Retinal pigment epithelial cell (primary cell): Measurements from ENCODE around the gene COL26A1.
A peak's percentile ranks its signal among the peaks of the same experiment; 100 is the strongest.
"Not testable (repeated sequence)": the region's sequence is repeated elsewhere in the genome, so short reads cannot be mapped to it uniquely, and the experiment has no call there.

ENCODE experiments used
- DNase-seq: peaks from one replicate; pipeline ENCODE4 v3.0.0-alpha.2; 2010; ENCODE audit warnings: low read depth
- H3K4me3 ChIP-seq: 2 replicates; pipeline ENCODE4 v1.5.1; 2011; ENCODE audit warnings: mild to moderate bottlenecking, low read length, control low read depth, moderate library complexity
- TF ChIP-seq, protein P1 (sequence below): conservative IDR thresholded peaks from 2 replicates; pipeline ENCODE4 v1.5.1; 2011; ENCODE audit warnings: low read depth, low read length, control low read depth, inconsistent platforms

COL26A1 gene

DNA sequence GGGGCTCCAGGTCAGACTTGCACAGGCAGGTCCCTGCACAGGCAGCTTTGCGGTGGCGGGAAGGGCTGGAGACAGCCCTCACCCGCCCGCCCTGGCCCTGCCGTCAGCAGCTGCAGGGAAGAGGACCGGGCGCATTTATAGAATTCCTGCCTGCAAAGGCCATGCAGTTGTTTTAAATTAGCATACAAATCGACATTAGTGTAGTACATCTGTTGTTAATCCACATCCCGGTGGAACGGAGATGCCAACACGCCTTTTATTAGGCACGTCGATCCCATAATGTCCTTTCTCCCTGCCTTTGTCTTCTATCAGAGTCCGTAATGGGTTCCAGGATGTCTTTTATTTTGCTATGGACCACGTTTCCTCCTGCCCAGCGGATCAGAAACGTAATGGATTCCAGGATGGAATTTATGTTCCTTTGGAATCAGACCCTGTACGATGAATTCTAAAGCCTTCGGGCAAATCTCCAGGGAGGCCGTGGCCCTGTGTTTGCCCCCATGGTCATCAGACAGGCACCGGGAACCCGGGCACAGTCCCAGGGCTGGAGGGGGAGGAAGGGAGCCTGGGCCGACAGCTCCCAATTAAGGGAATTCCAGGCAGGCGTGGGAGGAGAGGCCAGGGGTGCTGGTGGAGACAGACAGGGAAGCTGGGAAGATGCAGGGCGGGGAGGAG lies 123.9 kb downstream of the COL26A1 start:
- DNase-seq, result peak; percentile 2
- no peak overlapping the region for H3K4me3 ChIP-seq
- TF ChIP-seq, protein P1, sequence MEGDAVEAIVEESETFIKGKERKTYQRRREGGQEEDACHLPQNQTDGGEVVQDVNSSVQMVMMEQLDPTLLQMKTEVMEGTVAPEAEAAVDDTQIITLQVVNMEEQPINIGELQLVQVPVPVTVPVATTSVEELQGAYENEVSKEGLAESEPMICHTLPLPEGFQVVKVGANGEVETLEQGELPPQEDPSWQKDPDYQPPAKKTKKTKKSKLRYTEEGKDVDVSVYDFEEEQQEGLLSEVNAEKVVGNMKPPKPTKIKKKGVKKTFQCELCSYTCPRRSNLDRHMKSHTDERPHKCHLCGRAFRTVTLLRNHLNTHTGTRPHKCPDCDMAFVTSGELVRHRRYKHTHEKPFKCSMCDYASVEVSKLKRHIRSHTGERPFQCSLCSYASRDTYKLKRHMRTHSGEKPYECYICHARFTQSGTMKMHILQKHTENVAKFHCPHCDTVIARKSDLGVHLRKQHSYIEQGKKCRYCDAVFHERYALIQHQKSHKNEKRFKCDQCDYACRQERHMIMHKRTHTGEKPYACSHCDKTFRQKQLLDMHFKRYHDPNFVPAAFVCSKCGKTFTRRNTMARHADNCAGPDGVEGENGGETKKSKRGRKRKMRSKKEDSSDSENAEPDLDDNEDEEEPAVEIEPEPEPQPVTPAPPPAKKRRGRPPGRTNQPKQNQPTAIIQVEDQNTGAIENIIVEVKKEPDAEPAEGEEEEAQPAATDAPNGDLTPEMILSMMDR, result no peak

DNA sequence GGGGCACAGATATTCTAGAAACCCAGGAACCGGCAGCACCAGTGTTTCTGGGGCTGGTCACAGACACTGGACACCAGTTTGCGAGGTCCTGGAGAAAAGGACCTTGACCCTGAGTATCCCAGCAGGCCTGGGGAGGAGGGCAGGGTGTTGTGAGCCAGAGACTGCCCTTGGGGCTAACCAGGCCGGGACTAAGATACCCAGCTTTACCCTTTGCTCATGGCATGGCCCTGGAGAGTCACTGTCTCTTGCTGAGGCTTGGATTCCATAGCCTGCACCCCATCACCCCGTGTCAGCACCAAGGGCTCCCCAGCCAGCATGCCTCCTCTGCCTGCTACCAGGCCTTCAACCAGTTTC lies 124.4 kb downstream of the COL26A1 start:
- no peak for DNase-seq
- TF ChIP-seq, protein P1, result no peak
- H3K4me3 ChIP-seq, result no peak overlapping the region

DNA sequence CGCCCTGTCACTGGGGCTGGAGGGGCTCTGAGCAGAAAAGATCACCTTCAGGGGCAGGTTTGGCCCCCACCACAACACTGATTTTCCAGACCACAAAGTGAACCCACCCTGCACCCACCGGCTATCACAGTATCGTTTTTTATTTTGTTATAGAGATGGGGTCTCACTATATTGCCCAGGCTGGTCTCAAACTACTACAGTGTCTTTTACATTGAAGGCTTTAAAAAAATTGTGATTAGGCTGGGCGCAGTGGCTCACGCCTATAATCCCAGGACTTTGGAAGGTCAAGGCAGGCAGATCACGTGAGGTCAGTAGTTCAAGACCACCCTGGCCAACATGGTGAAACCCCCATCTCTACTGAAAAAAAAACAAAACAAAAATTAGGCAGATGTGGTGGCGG lies 125.1 kb downstream of the COL26A1 start:
- H3K4me3 ChIP-seq, result no peak overlapping the region
- no peak for DNase-seq

DNA sequence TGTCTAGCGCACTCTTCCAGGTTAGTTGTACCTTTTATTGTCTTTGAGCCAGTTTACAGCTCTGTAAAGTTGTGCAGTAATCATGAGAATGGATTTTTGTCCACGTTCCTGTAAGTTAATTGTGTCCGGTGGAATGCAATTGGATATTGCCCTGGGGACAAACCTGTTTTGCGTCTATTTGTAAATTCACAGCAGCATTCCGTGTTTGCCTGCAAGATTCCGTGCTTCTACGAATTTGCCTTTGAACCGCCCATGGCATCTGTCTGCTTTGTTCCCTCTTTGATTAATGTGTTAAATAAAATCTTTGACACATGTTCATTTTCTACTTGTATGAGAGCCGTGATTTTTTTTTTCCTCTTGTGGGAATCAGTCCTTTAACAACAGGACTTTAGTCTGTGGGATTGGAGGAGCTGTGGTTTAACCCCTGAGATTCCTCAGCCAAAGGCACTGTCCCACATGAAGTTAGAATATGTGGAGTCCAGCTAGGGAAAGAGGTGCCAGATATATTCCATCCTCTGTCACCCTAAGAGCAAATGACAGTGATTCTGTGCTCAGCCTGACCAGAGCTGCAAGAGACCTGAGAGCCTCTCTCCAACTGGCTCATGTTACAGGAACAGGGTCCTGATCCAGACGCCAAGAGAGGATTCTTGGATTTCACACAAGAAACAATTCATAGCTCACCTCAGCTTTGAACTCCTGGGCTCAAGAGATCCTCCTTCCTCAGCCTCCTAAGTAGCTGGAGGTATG lies 126.3 kb downstream of the COL26A1 start:
- TF ChIP-seq, protein P1, result no peak
- no peak overlapping the region for H3K4me3 ChIP-seq
- no peak for DNase-seq

More for the DNA sequence above, 125.1 kb downstream of the COL26A1 start:
- TF ChIP-seq, protein P1, result no peak

DNA sequence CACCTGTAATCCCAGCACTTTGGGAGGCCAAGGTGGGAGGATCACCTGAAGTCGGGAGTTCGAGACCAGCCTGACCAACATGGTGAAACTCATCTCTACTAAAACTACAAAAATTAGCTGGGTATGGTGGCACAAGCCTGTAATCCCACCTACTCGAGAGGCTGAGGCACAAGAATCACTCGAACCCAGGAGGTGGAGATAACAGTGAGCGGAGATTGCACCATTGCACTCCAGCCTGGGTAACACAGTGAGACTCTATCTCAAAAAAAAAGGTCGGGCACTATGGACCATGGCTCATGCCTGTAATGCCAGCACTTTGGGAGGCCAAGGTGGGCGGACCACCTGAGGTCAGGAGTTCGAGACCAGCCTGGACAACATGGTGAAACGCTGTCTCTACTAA lies 127.8 kb downstream of the COL26A1 start:
- H3K4me3 ChIP-seq, DNase-seq: not testable (repeated sequence)

DNA sequence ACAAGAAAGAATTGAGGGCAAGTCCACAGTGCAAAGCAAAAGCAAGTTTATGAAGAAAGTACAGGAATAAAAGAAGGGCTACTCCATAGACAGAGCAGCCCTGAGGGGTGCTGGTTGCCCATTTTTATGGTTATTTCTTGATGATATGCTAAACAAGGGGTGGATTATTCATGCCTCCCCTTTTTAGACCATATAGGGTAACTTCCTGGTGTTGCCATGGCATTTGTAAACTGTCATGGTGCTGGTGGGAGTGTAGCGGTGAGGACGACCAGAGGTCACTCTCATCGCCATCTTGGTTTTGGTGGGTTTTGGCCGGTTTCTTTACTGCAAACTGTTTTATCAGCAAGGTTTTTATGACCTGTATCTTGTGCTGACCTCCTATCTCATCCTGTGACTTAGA lies 128.8 kb downstream of the COL26A1 start:
- not testable (repeated sequence) for DNase-seq, H3K4me3 ChIP-seq

DNA sequence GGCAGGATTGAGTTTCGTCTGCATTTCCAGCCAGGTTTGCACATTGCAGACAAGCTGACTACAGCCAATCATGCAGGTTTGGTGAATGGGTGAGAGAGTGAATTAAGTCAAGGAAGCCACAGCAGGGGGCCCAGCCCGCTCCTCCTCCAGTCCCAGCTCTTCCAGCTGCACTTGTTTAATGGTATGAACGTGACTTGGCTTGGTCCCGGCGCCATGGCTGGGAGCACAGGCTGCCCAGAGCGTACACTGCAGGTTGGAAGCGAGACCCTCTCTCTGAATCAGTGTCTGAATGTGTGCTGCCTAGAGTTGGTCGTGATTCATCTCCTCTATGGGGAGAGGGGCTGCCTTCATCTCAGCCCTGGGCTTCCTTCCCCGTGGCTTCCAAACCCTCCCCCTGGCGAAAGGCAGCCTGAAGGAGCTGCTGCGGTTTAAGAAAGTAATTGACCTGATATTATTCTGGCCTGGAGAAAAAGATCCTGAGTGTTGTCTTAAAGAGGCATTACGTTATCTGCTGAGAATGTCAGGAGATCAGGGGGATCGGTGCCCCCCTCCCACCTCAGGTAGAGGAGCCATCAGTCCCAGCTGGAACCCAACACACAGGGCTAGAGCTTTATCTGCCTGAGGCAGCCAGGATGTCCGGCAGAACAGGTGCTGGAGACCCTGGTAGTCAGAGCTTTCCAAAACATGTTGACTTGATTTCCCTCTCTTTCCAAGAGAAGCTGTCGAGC lies 132.1 kb downstream of the COL26A1 start:
- no peak for DNase-seq
- no peak overlapping the region for H3K4me3 ChIP-seq
- TF ChIP-seq, protein P1, result no peak

DNA sequence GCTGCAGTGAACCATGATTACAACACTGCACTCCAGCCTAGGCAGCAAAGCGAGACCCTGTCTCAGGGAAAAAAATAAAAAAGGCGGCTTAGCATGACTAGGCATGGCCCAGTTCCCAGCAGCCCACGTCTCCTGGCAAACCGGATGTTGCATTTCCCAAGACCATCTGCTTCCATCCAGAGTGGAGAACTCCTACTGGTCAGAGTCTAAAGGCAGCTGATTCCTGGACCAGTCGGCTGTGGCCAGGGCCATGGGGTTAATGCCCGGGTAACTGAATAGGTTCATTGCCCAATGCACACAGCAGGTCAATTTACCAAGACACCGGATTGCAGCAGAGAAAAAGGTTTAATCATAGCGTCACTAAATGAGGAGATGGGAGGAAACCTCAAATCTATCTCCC lies 133.3 kb downstream of the COL26A1 start:
- TF ChIP-seq, protein P1, result no peak
- no peak for DNase-seq

More for the DNA sequence above, 133.3 kb downstream of the COL26A1 start:
- no peak overlapping the region for H3K4me3 ChIP-seq
